M059J (cell line): ENCODE measurements around the gene GPR153. TPM values are rescaled to one million over a fixed set of nuclear protein-coding genes. Genes with fewer than 3 reads are reported as not detected.
A peak's percentile ranks its signal among the peaks of the same experiment; 100 is the strongest.
"Not testable (repeated sequence)": the region's sequence is repeated elsewhere in the genome, so short reads cannot be mapped to it uniquely, and the experiment has no call there.

Experiments
- DNase-seq: peaks from one replicate; pipeline ENCODE4 v3.0.0-alpha.2; 2012; ENCODE audit warnings: low read depth
- total RNA-seq: library from RNA; depleted of rRNA; stranded (reverse); fragments of >200 nt; shearing (Covaris generic); gene quantifications from 2 replicates; pipeline ENCODE4 v1.2.3, GENCODE V29; 2014; rRNA removed

The GPR153 gene
- 3.5 and 9.1 TPM in 2 replicates for total RNA-seq

- DNase-seq = peak; percentile 42
These were observed at the start of gene GPR153 for GRCh38 chr1:6260961-6261614. Gene GPR153 (minus strand): TSS chr1:6261098. CDS start chr1:6254905, 6,193 bp downstream.

- DNase-seq = no peak
These were observed 49.4 kb upstream of the GPR153 start for GRCh38 chr1:6310116-6310848.

- DNase-seq = no peak
These were observed 48.7 kb upstream of the GPR153 start for GRCh38 chr1:6309564-6309963.

DNA sequence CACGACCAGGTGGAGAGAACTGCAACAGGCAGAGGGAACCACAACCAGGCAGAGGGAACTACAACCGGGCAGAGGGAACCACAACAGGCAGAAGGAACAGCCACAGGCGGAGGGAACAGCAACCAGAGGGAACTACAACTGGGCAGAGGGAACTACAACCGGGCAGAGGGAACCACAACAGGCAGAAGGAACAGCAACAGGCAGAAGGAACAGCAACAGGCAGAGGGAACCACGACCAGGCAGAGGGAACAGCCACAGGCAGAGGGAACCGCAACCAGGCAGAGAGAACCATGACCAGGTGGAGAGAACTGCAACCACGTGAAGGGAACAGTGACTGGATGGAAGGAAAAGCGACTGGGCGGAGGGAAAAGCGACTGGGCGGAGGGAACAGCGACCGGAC is 47.6 kb upstream of the GPR153 start:
- DNase-seq = no peak

DNA sequence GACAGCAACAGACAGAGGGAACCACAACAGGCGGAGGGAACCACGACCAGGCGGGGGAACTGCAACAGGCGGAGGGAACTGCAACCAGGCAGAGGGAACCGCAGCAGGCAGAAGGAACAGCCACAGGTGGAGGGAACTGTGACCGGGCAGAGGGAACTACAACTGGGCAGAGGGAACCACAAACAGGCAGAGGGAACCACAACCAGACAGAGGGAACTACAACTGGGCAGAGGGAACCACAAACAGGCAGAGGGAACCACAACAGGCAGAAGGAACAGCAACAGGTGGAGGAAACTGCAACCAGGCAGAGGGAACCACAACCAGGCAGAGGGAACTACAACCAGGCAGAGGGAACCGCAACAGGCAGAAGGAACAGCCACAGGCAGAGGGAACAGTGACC is 46.8 kb upstream of the GPR153 start:
- not testable (repeated sequence) for DNase-seq

DNA sequence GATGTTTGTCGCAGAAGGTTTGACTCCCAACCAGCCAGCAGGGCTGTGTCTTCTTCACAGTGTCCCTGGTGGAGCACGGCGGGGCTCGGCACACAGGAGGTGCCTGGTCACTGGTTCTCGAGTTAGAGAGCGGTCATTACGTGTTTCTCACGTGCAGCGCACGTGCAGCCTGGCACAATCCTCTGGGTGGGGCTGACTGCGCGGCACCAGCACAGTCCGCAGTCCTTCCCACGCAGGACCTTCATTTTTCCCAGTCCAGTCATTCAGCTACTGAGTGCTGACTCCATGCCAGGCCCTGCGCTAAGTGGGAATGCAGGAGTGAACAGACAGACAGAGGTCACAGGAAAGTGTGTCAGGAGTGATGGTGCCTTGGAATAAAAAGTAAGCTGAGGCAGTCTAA is 46.2 kb upstream of the GPR153 start:
- DNase-seq = no peak

GRCh38 chr1:6303397-6304012 is 42.6 kb upstream of the GPR153 start:
- DNase-seq = no peak

DNA sequence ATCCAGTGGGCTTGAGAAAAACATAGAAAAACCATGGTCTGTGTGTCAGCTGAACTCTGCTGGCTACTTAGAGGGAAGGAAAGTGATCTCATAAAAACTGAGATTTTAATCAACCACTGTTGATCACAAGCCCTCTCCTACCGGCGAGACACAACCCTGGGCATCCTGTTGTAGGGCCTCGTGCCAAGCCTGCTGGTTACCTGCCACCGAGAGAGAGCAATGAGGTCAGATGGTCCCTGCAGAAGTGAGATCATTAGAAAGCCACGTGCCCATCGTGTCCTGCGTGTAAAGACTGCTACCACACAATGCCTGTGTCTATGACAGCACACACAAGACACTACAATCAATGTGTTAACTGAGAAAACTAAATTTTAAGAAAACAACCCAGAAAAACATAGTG is 41.7 kb upstream of the GPR153 start:
- peak; percentile 10 for DNase-seq

- peak; percentile 79 for DNase-seq
These were observed 40.6 kb upstream of the GPR153 start for GRCh38 chr1:6301526-6301925.

- no peak for DNase-seq
These were observed 39.6 kb upstream of the GPR153 start for GRCh38 chr1:6300342-6301048.

GRCh38 chr1:6299557-6300165 is 38.8 kb upstream of the GPR153 start:
- DNase-seq = no peak

GRCh38 chr1:6298940-6299465 is 38.1 kb upstream of the GPR153 start:
- no peak for DNase-seq

DNA sequence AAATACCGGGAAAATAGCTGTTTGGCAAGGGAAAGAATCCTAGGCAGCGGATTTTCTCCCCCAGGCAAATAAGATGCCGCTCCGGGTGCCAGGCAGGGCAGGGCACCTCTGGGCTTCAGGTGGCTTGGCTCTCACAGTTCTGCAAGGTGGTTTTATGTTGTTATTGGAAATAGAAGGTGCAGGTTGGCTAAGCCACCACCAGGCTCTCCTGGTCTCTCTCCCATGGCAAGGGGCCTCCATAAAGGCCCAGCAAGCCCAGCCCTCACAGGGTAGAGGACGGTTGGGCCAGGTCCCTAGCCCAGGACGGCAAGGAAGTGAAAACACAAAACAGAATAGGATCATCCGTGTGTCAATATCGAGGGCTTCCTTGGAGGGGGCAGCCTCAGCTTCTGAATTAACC is 37.6 kb upstream of the GPR153 start:
- no peak for DNase-seq

DNA sequence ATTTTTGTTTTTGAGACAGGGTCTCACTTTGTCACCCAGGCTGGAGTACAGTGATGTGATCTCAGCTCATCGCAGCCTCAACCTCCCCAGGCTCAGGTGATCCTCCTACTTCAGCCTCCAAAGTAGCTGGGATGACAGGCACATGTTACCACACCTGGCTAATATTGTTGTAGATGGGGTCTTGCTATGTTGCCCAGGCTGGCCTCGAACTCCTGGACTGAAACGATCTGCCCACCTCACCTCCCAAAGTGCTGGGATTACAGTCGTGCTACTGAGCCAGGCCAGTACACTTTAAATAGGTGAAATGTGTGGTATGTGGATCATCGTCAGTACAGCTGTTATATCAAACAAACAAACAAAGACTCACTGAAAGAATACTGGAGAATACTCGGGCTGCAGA is 35.0 kb upstream of the GPR153 start:
- DNase-seq = no peak

- no peak for DNase-seq
These were observed 34.1 kb upstream of the GPR153 start for GRCh38 chr1:6294890-6295556.

DNA sequence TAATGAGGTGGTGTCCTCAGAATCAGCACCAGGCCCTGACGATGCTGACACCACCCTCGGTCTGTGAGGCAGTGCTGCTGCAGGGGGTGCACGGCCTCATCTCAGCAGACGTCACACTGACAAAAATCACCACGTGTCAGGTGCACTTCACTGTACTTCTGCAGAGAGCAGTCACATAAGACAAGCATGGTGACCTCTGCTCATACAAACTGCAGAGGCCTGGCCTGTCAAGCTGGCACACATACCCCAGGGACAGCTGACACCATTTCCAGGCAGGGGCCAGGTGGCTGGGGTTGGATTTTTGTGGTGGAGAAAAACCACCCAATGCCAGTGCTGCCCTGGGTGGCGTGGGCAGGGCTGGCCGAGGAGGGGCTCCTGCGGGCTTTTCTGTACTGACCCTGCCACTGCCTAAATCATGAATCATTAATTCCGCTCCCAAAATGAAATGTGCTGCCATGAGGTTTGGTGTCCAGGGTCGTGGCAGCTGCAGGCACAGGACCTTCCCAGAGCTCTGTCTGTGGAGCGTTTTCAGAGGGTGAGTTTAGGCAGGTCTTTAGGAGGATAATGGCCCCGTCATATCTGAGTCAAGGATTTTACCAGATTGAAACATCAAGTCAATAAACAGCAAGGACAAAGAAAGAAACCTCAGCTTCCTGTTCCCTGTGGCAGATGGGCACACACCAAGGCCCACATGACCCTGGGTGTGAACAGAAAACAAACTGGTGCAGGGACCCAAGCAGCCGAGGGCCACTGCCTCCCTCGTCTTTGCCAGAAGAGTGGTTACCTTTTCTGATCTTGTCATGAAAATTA is 33.4 kb upstream of the GPR153 start:
- DNase-seq = no peak

GRCh38 chr1:6292102-6292501 is 31.2 kb upstream of the GPR153 start:
- DNase-seq = no peak

- no peak for DNase-seq
These were observed 27.8 kb upstream of the GPR153 start for GRCh38 chr1:6288665-6289064.

DNA sequence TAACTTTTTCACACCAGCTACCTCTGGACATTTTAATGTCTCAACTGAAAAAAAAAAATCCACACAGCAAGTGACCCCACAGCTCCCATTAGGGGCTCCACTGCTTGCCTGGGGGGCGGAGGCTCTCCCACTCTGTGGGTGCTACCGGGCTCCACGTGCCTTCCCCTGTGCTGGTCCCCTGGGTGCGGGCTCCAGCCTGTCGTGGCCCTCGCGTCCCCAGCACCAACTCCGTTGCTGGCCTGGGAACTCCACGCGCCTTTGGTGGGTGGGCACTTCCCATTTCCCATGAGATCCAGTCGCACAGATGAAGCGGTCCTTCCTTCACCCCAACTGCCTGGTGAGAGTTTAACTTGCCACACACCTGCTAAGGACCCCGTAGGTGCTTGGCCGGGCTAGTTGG is 27.1 kb upstream of the GPR153 start:
- no peak for DNase-seq

DNA sequence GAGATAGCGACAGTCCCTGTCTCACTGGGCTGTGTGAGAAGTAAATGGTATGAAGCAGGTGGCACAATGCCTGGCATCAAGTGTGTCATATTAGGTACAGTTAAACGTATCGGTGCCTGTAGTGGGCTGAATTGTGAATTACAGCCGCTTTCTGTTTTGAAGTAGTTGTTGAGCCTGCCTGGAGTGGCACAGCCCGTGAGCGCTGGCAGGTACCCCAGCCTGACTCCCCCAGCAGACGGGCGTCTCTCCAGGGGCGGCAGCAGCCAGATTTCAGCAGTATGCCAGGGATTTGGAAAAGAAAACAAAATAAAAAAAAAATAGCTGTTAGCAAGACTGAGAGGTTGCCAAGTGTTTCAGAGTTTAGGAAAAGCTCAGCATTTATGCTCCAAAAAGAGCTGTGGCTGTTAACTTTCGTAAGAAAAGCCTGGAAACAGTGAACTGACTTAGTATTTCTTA is 26.6 kb upstream of the GPR153 start:
- DNase-seq = no peak
